Ovary (tissue), 3 donors: ENCODE results near the gene NELL2.

ENCODE experiments used
- EP300 ChIP-seq: sonication (generic); formaldehyde crosslinking; IDR thresholded peaks from one replicate; pipeline ENCODE4 v1.6.1; 2017; ENCODE audit warnings: antibody characterized with exemption
- TF ChIP-seq, protein P1 (sequence below), 3 donors: fragments of 450-650 bp in 2 of 3; fragments of 200-600 bp in 1 of 3; IDR thresholded peaks; one replicate each; pipeline versions ENCODE4 v1.5.1 to v1.8.0; 2016 to 2022; ENCODE audit warnings: antibody characterized with exemption in 3 of 3, mild to moderate bottlenecking in 1 of 3
- donor health status: DM: no; HTN: no; CAD: no.

DNA sequence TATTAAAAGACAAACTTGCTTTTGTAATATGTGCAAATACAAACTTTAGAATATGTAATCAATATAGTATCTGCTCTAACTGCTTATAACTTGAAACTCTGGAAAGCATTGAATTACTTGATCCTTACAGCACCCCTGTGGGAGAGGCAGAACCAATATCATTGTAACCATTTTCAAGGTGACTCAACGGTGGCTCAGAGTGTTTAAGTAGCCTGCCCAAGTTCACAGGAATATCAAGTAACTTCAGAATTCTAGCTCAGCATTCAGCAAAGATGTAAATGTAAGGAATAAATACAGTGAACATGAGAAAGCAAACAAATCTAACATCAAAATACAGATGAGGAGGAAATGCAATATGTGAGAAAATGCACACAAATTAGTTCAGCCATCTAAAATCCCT is 264.6 kb downstream of the NELL2 start:
- TF ChIP-seq, protein P1, sequence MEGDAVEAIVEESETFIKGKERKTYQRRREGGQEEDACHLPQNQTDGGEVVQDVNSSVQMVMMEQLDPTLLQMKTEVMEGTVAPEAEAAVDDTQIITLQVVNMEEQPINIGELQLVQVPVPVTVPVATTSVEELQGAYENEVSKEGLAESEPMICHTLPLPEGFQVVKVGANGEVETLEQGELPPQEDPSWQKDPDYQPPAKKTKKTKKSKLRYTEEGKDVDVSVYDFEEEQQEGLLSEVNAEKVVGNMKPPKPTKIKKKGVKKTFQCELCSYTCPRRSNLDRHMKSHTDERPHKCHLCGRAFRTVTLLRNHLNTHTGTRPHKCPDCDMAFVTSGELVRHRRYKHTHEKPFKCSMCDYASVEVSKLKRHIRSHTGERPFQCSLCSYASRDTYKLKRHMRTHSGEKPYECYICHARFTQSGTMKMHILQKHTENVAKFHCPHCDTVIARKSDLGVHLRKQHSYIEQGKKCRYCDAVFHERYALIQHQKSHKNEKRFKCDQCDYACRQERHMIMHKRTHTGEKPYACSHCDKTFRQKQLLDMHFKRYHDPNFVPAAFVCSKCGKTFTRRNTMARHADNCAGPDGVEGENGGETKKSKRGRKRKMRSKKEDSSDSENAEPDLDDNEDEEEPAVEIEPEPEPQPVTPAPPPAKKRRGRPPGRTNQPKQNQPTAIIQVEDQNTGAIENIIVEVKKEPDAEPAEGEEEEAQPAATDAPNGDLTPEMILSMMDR (IDR thresholded peaks at IDR 0.05) = no peak
- TF ChIP-seq EP300 = no peak
